ENCODE data around the gene MAP2K3.

Gene MAP2K3

GRCh38 chr17:21253646-21254441, 30.7 kb upstream of the MAP2K3 start:
- no peak for TF ChIP-seq ISL1 (CRISPR knock-in tag; IDR thresholded peaks at IDR 0.05)
- TF ChIP-seq GLIS3 (CRISPR knock-in tag; IDR thresholded peaks at IDR 0.05): no peak
- TF ChIP-seq ZC3H10 (CRISPR knock-in tag; IDR thresholded peaks at IDR 0.05): no peak
- TF ChIP-seq ZFP3 (CRISPR knock-in tag; IDR thresholded peaks at IDR 0.05): no peak
- TF ChIP-seq, protein P1, sequence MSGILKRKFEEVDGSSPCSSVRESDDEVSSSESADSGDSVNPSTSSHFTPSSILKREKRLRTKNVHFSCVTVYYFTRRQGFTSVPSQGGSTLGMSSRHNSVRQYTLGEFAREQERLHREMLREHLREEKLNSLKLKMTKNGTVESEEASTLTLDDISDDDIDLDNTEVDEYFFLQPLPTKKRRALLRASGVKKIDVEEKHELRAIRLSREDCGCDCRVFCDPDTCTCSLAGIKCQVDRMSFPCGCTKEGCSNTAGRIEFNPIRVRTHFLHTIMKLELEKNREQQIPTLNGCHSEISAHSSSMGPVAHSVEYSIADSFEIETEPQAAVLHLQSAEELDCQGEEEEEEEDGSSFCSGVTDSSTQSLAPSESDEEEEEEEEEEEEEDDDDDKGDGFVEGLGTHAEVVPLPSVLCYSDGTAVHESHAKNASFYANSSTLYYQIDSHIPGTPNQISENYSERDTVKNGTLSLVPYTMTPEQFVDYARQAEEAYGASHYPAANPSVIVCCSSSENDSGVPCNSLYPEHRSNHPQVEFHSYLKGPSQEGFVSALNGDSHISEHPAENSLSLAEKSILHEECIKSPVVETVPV (CRISPR knock-in tag; IDR thresholded peaks at IDR 0.05): no peak
- TF ChIP-seq ZFP30 (CRISPR knock-in tag; IDR thresholded peaks at IDR 0.05): no peak
- TF ChIP-seq TSHZ2 (CRISPR knock-in tag; IDR thresholded peaks at IDR 0.05): no peak
- TF ChIP-seq RARB (CRISPR knock-in tag; IDR thresholded peaks at IDR 0.05): no peak
- TF ChIP-seq ZNF70 (CRISPR knock-in tag; IDR thresholded peaks at IDR 0.05): no peak
- no peak for TF ChIP-seq PPARA (CRISPR knock-in tag; IDR thresholded peaks at IDR 0.05; ENCODE audit: borderline replicate concordance)
- no peak for TF ChIP-seq ZNF565 (CRISPR knock-in tag; conservative IDR thresholded peaks at IDR 0.05; ENCODE audit: low read depth)
- no peak for TF ChIP-seq OSR1 (CRISPR knock-in tag; IDR thresholded peaks at IDR 0.05)
- TF ChIP-seq TOX (CRISPR knock-in tag; IDR thresholded peaks at IDR 0.05; ENCODE audit: borderline replicate concordance): no peak
- TF ChIP-seq BACH2 (CRISPR knock-in tag; IDR thresholded peaks at IDR 0.05; ENCODE audit: borderline replicate concordance): no peak
- TF ChIP-seq TCF4 (CRISPR knock-in tag; IDR thresholded peaks at IDR 0.05; ENCODE audit: borderline replicate concordance): no peak
- TF ChIP-seq CSDC2 (CRISPR knock-in tag; IDR thresholded peaks at IDR 0.05): no peak
- ATAC-seq: peak; percentile 5; the same call in 1 of the 3 replicates

GRCh38 chr17:21258593-21258992, 25.9 kb upstream of the MAP2K3 start:
- TF ChIP-seq OSR1 (CRISPR knock-in tag; IDR thresholded peaks at IDR 0.05): no peak
- no peak for TF ChIP-seq ESRRG (CRISPR knock-in tag; IDR thresholded peaks at IDR 0.05)
- no peak for TF ChIP-seq CREB5 (CRISPR knock-in tag; IDR thresholded peaks at IDR 0.05; ENCODE audit: low read depth)
- TF ChIP-seq RARB (CRISPR knock-in tag; IDR thresholded peaks at IDR 0.05): no peak
- TF ChIP-seq BACH2 (CRISPR knock-in tag; IDR thresholded peaks at IDR 0.05; ENCODE audit: borderline replicate concordance): no peak
- no peak for TF ChIP-seq PPARA (CRISPR knock-in tag; IDR thresholded peaks at IDR 0.05; ENCODE audit: borderline replicate concordance)
- no peak for TF ChIP-seq ZC3H10 (CRISPR knock-in tag; IDR thresholded peaks at IDR 0.05)
- TF ChIP-seq, protein P2, sequence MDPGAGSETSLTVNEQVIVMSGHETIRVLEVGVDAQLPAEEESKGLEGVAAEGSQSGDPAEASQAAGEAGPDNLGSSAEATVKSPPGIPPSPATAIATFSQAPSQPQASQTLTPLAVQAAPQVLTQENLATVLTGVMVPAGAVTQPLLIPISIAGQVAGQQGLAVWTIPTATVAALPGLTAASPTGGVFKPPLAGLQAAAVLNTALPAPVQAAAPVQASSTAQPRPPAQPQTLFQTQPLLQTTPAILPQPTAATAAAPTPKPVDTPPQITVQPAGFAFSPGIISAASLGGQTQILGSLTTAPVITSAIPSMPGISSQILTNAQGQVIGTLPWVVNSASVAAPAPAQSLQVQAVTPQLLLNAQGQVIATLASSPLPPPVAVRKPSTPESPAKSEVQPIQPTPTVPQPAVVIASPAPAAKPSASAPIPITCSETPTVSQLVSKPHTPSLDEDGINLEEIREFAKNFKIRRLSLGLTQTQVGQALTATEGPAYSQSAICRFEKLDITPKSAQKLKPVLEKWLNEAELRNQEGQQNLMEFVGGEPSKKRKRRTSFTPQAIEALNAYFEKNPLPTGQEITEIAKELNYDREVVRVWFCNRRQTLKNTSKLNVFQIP (CRISPR knock-in tag; IDR thresholded peaks at IDR 0.05; ENCODE audit: borderline replicate concordance, low read depth): no peak
- TF ChIP-seq SNAI2 (CRISPR knock-in tag; IDR thresholded peaks at IDR 0.05): no peak
- TF ChIP-seq TOX (CRISPR knock-in tag; IDR thresholded peaks at IDR 0.05; ENCODE audit: borderline replicate concordance): no peak
- no peak for ATAC-seq

DNA sequence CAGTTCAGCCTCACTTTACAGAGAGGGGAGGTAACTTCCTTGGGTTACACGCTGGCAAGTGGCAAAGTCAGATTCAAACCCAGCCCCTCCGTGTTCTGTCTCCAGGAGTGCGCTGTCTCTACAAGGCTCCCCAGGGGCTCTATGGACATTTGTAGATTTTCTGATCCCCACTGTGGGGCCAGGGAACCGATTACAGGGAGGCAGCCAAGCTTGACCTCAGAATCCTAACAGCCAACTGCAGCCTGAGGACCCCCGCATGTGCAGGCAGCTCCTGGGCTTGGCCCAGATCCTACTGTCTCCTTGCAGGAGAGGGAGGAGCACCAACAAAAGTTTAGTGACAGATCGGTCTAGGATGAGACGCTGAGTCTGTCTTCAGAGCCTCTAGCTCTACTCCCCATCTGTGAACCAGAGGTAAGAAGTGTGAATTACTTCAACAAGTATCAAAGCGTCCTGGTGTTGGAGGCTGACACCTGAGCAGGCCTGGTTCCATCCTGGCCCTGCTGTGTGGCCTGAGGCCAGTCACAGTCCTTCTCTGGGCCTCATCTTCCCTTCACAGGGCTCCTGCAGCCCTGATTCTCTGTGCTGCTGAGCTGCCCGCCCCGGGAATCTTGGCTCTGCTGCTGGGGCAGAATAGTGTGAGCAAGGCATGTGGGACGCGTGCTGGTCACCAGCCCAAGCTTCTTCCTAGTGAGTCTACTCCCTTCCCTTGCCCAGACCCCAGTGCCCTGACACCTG, 22.1 kb upstream of the MAP2K3 start:
- ATAC-seq: no peak
- TF ChIP-seq GLIS3 (CRISPR knock-in tag; IDR thresholded peaks at IDR 0.05) (no peak), TCF4 (CRISPR knock-in tag; IDR thresholded peaks at IDR 0.05; ENCODE audit: borderline replicate concordance) (no peak)
